ENCODE data around the gene CLEC7A.

CLEC7A gene

GRCh38 chr12:10088955-10089900 lies 40.8 kb downstream of the CLEC7A start:
- DNase-seq: no peak

GRCh38 chr12:10088031-10088430 lies 42.0 kb downstream of the CLEC7A start:
- DNase-seq: no peak

GRCh38 chr12:10086387-10086786 lies 43.6 kb downstream of the CLEC7A start:
- DNase-seq: no peak

DNA sequence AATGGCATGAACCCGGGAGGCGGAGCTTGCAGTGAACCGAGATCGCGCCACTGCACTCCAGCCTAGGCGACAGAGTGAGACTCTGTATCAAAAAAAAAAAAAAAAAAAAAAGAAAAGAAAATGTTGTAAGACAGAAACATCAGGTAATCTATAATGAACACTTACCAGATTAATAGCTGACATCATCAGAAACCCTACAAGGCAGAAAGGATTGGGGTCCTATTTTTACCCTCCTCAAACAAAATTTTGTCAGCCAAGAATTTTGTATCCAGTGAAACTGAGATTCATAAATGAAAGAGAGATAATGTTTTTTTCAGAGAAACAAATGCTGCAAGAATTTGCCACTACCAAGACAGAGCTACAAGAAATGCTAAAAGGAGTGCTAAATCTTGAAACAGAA lies 45.3 kb downstream of the CLEC7A start:
- DNase-seq: no peak

DNA sequence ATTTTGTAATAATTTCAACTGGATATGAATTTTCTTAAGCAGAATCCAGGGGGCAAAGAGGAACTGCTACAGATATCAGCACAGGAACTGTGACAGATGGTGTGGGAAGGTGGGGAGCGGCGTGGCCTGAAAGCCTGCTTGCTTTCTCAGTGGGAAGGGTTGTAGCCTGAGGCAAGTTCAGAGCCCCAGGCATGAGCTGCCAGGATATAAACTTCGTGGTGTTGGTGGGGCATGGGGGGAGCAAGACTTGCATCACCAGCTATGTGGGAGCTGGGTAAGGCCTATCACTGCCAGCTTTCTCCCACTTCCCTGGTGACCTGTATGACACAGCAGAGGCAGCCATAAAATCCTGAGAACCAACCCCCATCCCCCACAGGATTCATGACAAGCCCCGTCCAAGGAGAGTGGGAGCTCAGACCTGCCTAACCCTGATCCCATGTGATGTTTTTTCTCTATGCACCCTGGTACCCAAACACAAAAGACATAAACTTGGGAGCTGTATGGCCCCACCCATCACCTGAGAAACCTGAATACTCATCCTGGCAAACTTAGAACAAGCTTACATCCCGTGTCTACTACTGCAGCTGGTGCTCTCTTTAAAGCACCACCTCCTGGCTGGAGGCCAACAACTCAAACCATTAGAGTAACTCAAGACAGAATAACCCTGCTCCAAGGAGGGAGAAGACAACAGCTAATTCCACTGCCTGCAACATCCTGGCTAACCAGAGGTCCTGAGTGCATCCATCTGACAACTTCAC lies 47.7 kb downstream of the CLEC7A start:
- DNase-seq: no peak

DNA sequence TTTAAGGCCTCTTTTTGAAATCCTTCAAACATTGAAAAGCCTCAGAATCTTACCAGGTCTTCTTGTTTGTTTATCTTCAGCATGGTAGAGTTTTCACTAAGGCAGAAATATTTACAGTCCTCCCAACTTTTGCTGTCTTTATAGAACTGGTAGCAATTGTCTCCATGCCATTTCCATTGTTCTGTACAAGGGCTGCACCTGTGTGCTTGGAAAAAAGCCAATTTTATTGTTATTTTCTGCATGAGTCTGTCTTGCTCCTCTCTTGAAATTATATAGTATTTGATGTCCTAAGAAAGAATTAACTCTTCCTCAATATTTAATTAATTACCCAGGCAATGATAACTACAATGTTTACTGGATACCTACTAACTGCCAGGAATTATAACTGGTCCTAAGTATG lies 54.5 kb downstream of the CLEC7A start:
- DNase-seq: no peak

DNA sequence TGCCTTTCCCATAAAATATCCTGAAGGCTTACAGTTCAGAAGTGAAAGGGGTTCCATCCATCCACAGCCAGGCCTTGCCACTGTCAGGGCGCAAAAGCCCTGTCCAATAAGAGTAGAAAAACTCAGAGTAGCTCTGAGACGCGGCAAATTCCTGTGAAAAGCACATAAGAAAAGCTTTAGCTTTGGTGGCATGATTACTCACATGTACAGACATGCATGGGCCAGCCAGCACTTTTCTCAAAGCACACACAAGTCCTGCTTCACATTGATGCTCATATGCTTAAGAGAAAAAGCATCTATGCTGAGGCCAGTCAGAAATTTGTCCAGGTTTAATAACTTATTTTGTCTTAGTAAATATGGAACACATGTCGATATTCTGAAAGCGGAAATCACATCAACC lies 56.7 kb downstream of the CLEC7A start:
- DNase-seq: no peak

GRCh38 chr12:10072131-10072530 lies 57.9 kb downstream of the CLEC7A start:
- DNase-seq: no peak

DNA sequence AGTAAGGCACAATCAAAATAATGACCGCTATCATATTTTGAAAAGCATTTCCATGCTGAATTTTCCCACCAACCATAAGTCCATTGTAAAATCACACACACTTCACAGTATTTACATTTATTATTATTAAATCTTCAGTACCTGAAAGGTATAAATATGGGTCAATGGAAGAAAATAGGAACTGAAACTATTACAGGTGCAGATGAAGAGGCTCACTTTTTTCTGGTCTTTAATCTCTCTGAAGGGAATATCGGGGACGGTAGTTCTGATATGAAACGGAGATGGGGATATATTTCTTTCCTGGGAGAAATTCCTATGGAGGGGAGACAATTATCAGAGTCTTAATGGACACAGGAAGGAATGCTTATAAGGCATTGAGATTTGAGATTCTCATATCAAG lies 59.6 kb downstream of the CLEC7A start:
- DNase-seq: no peak

DNA sequence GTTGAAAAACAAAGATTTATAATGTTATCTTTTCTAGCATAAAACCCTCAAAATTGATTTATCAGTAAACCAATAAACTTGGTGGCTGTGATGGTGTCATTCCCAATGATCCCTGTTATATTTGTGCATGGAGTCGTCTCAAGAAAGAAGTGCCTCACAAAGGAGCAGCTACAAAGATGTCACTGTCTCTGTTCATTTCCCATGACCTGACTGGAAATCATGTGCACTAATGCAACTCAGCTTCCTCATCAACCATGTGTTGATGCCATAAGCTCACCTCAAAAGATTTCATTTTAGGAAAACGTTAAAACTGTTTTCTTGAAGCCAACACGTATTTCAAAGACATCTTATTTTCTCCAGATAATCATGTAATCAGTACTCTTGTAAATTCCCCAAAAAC lies 60.0 kb downstream of the CLEC7A start:
- no peak for DNase-seq

GRCh38 chr12:10069099-10069498 lies 60.9 kb downstream of the CLEC7A start:
- peak; percentile 18 for DNase-seq

DNA sequence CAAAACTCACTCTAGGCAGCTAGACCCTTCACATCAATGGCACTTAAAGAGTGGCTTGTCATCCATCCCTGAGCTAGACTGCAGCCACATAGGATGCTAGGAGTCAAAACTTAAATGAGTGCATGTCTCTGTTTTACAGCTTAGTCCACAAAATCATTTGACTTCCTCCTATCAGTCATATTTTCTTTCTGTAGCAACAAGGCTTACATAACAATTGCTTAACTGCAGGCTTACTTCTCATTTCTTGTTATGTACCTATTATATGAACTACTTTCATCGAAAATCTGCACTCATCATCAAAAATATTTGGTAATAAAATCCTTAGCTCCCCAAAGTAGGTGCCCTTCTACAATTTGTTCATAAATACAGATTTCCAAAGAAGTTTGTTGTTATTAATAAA lies 61.4 kb downstream of the CLEC7A start:
- DNase-seq: no peak

GRCh38 chr12:10067942-10068341 lies 62.1 kb downstream of the CLEC7A start:
- no peak for DNase-seq

DNA sequence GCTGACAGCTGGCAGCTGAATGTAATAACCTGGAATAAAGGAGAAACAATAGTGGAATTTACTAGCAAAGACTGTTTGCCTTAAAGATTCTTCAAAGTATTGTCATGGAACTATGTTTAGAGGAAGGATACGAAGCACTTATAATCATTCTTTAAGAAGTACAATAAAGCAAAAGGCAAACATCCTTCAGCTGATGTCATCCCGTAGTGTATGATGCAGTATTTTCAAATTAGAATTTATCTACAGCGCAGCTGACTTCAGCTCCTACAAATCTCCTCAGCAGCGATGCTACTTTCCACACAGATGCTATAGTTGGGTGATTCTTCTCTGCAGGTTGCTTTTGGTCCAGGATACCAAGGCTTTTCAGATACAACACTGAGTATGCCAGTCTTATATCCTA lies 62.7 kb downstream of the CLEC7A start:
- no peak for DNase-seq
